K562 (cell line): ENCODE data around the gene MEGF11. TPM values are rescaled to one million over a fixed set of nuclear protein-coding genes. Genes with fewer than 3 reads are reported as not detected.

Source experiments
- ATAC-seq: fragments of 200-7000 bp; cut with Tn5 transposase; 3 replicates; pipeline ENCODE4 v1.9.1; 2020; ENCODE audit warnings: moderate library complexity
- BruUV-seq: library from RNA; stranded (reverse); fragments of 400-500 nt; replicated peaks from 2 replicates; lab custom pipeline; 2021; lab: Mats Ljungman, UMichigan
- CTCF ChIA-PET: fragments of 300-600 bp; formaldehyde crosslinking; extraction: SDS; loops from one replicate; lab custom pipeline; 2021; ENCODE audit warnings: low intra/inter-chr PET ratio; lab: Yijun Ruan, JAX
- POLR2A ChIA-PET: fragments of 300-600, 350-650 bp; sonication (Branson Sonifier 250); formaldehyde crosslinking; extraction: SDS; loops from one replicate; lab custom pipeline; 2021; ENCODE audit warnings: antibody characterized with exemption, inconsistent platforms; lab: Yijun Ruan, JAX
- DNase-seq, 4 experiments: peaks; one replicate each; pipeline versions ENCODE4 v3.0.0 to v3.0.0-alpha.2; 2011 to 2018; ENCODE audit warnings: low spot score in 3 of 4, mixed read lengths in 3 of 4; ENCODE audit errors: extremely low read depth in 1 of 4
- FAIRE-seq: peaks from 2 replicates; lab custom pipeline; 2011; peaks lifted over from hg19 to GRCh38; lab: Jason Lieb, UNC
- H2AFZ ChIP-seq: 2 replicates; pipeline ENCODE4 v1.6.0; 2011; ENCODE audit warnings: low read depth, low read length, control low read depth, inconsistent platforms
- H3K27ac ChIP-seq: fragments of 200-600 bp; 3 replicates; pipeline ENCODE4 v1.8.0; 2011; ENCODE audit warnings: low read depth, mild to moderate bottlenecking, control low read depth, inconsistent platforms, low read length, moderate library complexity, mixed read lengths; ENCODE audit errors: extremely low read depth
- H3K27me3 ChIP-seq, 2 experiments: fragments of 300-600 bp in 1 of 2; 2 replicates in 1 of 2; 3 replicates in 1 of 2; pipeline versions ENCODE4 v1.6.0 to v1.8.0; 2011; ENCODE audit warnings: inconsistent platforms in 2 of 2, low read length in 2 of 2, mild to moderate bottlenecking in 1 of 2, mixed read lengths in 1 of 2, moderate library complexity in 1 of 2; ENCODE audit not compliant: control insufficient read depth in 2 of 2, insufficient read depth in 2 of 2
- H3K36me3 ChIP-seq: fragments of 300-600 bp; 3 replicates; pipeline ENCODE4 v1.8.0; 2011; ENCODE audit warnings: mild to moderate bottlenecking, low read length, inconsistent platforms; ENCODE audit not compliant: control insufficient read depth, insufficient read depth
- H3K4me1 ChIP-seq, 2 experiments: fragments of 200-600 bp in 1 of 2; replicated peaks in 1 of 2; 2 replicates in 1 of 2; 3 replicates in 1 of 2; pipeline versions ENCODE4 v1.5.1 to v1.8.0; 2011; ENCODE audit warnings: inconsistent platforms in 2 of 2, low read length in 2 of 2, mild to moderate bottlenecking in 1 of 2, mixed read lengths in 1 of 2, moderate library complexity in 1 of 2; ENCODE audit not compliant: control insufficient read depth in 2 of 2, insufficient read depth in 2 of 2
- H3K4me2 ChIP-seq: 2 replicates; pipeline ENCODE4 v1.6.1; 2011; ENCODE audit warnings: low read length, control low read depth, inconsistent platforms, mixed read lengths; ENCODE audit not compliant: insufficient read depth
- H3K4me3 ChIP-seq: fragments of 200-600 bp; sonication (generic), shearing (Covaris generic); 2 replicates; pipeline ENCODE4 v1.5.1; 2016; ENCODE audit warnings: control low read depth, inconsistent platforms
- H3K79me2 ChIP-seq: fragments of 200-600 bp; 3 replicates; pipeline ENCODE4 v1.8.0; 2011; ENCODE audit warnings: low read length, inconsistent platforms; ENCODE audit not compliant: control insufficient read depth, insufficient read depth
- H3K9ac ChIP-seq, 2 experiments: 2 replicates each; pipeline versions ENCODE4 v1.6.0 to v1.6.1; 2011; ENCODE audit warnings: low read depth in 2 of 2, low read length in 2 of 2, control low read depth in 1 of 2, inconsistent platforms in 1 of 2, mild to moderate bottlenecking in 1 of 2, mixed read lengths in 1 of 2; ENCODE audit not compliant: insufficient read depth in 1 of 2
- H3K9me1 ChIP-seq: one replicate; pipeline ENCODE4 v1.6.0; 2011; ENCODE audit warnings: inconsistent platforms, mild to moderate bottlenecking, low read length, moderate library complexity; ENCODE audit not compliant: control insufficient read depth, insufficient read depth
- H3K9me3 ChIP-seq: replicated peaks from 2 replicates; pipeline ENCODE4 v1.5.1; 2011; ENCODE audit warnings: low read depth, low read length, inconsistent platforms; ENCODE audit not compliant: control insufficient read depth, insufficient read depth
- H4K20me1 ChIP-seq: replicated peaks from 2 replicates; pipeline ENCODE4 v1.6.1; 2011; ENCODE audit warnings: low read length, inconsistent platforms, mixed read lengths; ENCODE audit not compliant: control insufficient read depth, insufficient read depth
- BRF1 ChIP-seq: IDR thresholded peaks from 3 replicates; pipeline ENCODE4 v1.6.1; 2011; ENCODE audit warnings: borderline replicate concordance, mild to moderate bottlenecking; ENCODE audit not compliant: insufficient read length; ENCODE audit errors: extremely low read depth
- C11orf30 ChIP-seq: fragments of 450-650 bp; IDR thresholded peaks from 2 replicates; pipeline ENCODE4 v1.6.1; 2016; ENCODE audit warnings: low read depth, mild to moderate bottlenecking
- CHD4 ChIP-seq: fragments of 200-600 bp; sonication (generic); IDR thresholded peaks from 3 replicates; pipeline ENCODE4 v1.6.1; 2012; ENCODE audit warnings: low read depth, mild to moderate bottlenecking, mixed read lengths, low read length, inconsistent platforms; ENCODE audit not compliant: insufficient read depth, insufficient replicate concordance, poor library complexity, severe bottlenecking
- CTBP1 ChIP-seq: fragments of 450-650 bp; IDR thresholded peaks from 2 replicates; pipeline ENCODE4 v1.6.1; 2016; ENCODE audit warnings: borderline replicate concordance
- EGR1 ChIP-seq: fragments of 450-650 bp; conservative IDR thresholded peaks from 2 replicates; pipeline ENCODE4 v1.6.1; 2017; ENCODE audit warnings: mild to moderate bottlenecking
- ETV1 ChIP-seq: fragments of 450-650 bp; conservative IDR thresholded peaks from 2 replicates; pipeline ENCODE4 v1.6.1; 2016; ENCODE audit warnings: missing genetic modification characterization, control low read depth, low read depth, missing compliant biosample characterization
- FOS ChIP-seq: IDR thresholded peaks from 3 replicates; pipeline ENCODE4 v1.6.1; 2011; ENCODE audit not compliant: insufficient read length; ENCODE audit errors: extremely low read depth
- FUS ChIP-seq: fragments of 200-400 bp; formaldehyde crosslinking; optimal IDR thresholded peaks from 2 replicates; pipeline ENCODE3; 2017; ENCODE audit warnings: low read depth, low read length
- HDAC2 ChIP-seq: fragments of 450-650 bp; IDR thresholded peaks from 2 replicates; pipeline ENCODE4 v1.6.1; 2016; ENCODE audit warnings: mild to moderate bottlenecking
- KAT7 ChIP-seq: sonication (generic); formaldehyde crosslinking; IDR thresholded peaks from 2 replicates; pipeline ENCODE4 v1.8.0; 2022; ENCODE audit warnings: missing genetic modification reagents, mild to moderate bottlenecking, borderline replicate concordance
- MAFK ChIP-seq: IDR thresholded peaks from 2 replicates; pipeline ENCODE4 v1.6.1; 2011; ENCODE audit warnings: low read length, improper control_type of control experiment
- MAZ ChIP-seq, 2 experiments: fragments of 450-650 bp in 1 of 2; sonication (generic) in 1 of 2; formaldehyde crosslinking; IDR thresholded peaks in 1 of 2; conservative IDR thresholded peaks in 1 of 2; 2 replicates each; pipeline versions ENCODE4 v1.4.0 to v1.5.0; 2020; ENCODE audit warnings: mild to moderate bottlenecking in 1 of 2, missing genetic modification reagents in 1 of 2
- NFATC3 ChIP-seq: fragments of 450-650 bp; IDR thresholded peaks from 2 replicates; pipeline ENCODE4 v1.6.1; 2017; ENCODE audit warnings: mild to moderate bottlenecking
- NFRKB ChIP-seq: fragments of 450-650 bp; IDR thresholded peaks from 2 replicates; pipeline ENCODE4 v1.6.1; 2016; ENCODE audit warnings: low read depth
- POLR2AphosphoS2 ChIP-seq: IDR thresholded peaks from 2 replicates; pipeline ENCODE4 v1.6.1; 2012; ENCODE audit warnings: low read length, improper control_type of control experiment
- POLR2G ChIP-seq: fragments of 200-400 bp; formaldehyde crosslinking; IDR thresholded peaks from 2 replicates; pipeline ENCODE4 v1.6.1; 2017; ENCODE audit warnings: low read depth, mild to moderate bottlenecking, antibody characterized with exemption, low read length, moderate library complexity
- POLR3A ChIP-seq: IDR thresholded peaks from 2 replicates; pipeline ENCODE4 v1.6.1; 2011; ENCODE audit warnings: borderline replicate concordance, mild to moderate bottlenecking, moderate library complexity; ENCODE audit not compliant: insufficient read length, insufficient read depth; ENCODE audit errors: extremely low read depth
- TFAM ChIP-seq: fragments of 250-450 bp; sonication (Bioruptor Pico); conservative IDR thresholded peaks from 2 replicates; pipeline ENCODE4 v1.5.0; 2021; ENCODE audit warnings: mild to moderate bottlenecking, moderate library complexity
- ZBED1 ChIP-seq: IDR thresholded peaks from 2 replicates; pipeline ENCODE4 v1.6.1; 2014
- ZBTB33 ChIP-seq: sonication (generic); formaldehyde crosslinking; IDR thresholded peaks from 2 replicates; pipeline ENCODE4 v1.8.1; 2023; ENCODE audit warnings: mild to moderate bottlenecking, missing genetic modification reagents
- WGBS: fragments of 100-300 bp; shearing (Covaris generic); methylation state at CpG from one replicate; pipeline ENCODE4 v1.1.6; 2016; ENCODE audit warnings: low coverage, mixed read lengths; ENCODE audit not compliant: insufficient coverage; ENCODE audit errors: missing lambda C conversion rate; 5-methylcytosine and 5-hydroxymethylcytosine counted together
- in situ Hi-C: fragments of 300-500 bp; cut with MboI; formaldehyde crosslinking; loops from 4 replicates; pipeline ENCODE4 v1.15.0; 2018; ENCODE audit warnings: inconsistent platforms, mixed read lengths
- intact Hi-C: fragments of 100-400 bp; cut with micrococcal nuclease; formaldehyde crosslinking; loops from 2 replicates; pipeline ENCODE4 v1.14.2; 2022
- polyA plus RNA-seq, 8 experiments: library from polyadenylated mRNA; depleted of rRNA in 4 of 8; stranded (reverse) in 5 of 8; unstranded in 3 of 8; fragments of >200 nt; fragmentation: Nextera tagmentation in 2 of 8; fragmentation: Illumina TruSeq in 1 of 8; extraction: Ambion mirVana in 2 of 8; extraction: Trizol in 1 of 8; gene quantifications; 2 replicates each; pipeline versions ENCODE4 v1.2.1 to v1.2.3, GENCODE V29; 2011 to 2014; ENCODE audit warnings: inconsistent platforms in 1 of 8, missing spikeins in 1 of 8
- total RNA-seq, 7 experiments: library from RNA; depleted of rRNA in 6 of 7; stranded (reverse); fragments of >200 nt in 6 of 7; fragmentation: Illumina TruSeq in 2 of 7; extraction: Trizol in 2 of 7; gene quantifications; 2 replicates each; pipeline versions ENCODE4 v1.2.1 to v1.2.3, GENCODE V29; 2011 to 2021; ENCODE audit warnings: low replicate concordance in 1 of 7
- TF ChIP-seq, protein P1 (sequence below): fragments of 250-450 bp; sonication (Bioruptor Pico); IDR thresholded peaks from 2 replicates; pipeline ENCODE4 v1.9.0; 2021; ENCODE audit warnings: mild to moderate bottlenecking

MEGF11 gene
- total and polyA plus RNA-seq, 9 of the 15 experiments (the other 6 are each of a cell fraction or from before 2014, with no cell fraction given): 0.06 to 0.23 (median 0.20) TPM; not detected in 6

DNA sequence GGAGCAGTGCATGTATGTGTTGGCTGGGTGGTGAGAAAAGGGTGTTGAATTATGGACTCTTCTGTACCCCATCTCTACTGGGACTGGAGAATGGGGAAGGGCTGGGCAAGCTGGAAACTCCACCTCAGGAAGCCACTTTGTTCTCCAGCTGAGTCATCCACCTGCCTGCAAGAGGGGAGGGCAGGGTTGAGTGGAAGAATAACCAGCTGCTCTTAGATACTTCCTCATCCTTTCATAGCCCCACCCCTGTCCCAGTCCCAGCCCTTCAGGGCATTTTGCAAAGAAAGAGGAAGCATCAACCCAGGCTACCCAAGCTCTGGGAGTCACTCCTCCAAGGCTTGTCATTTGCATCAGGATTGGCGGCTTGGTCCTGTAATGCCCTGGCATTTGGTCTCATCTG lies 351.2 kb downstream of the MEGF11 start:
- CTCF ChIA-PET: no interaction called here
- WGBS: 29% methylated on average over 1 of the region's 1 CpG
- Histone ChIP-seq H4K20me1 (peaks cover 4% of the 10 kb centered on the region; the same call in 1 of the 2 replicates), H2AFZ (no peak overlapping the region), H3K27me3 (no peaks in the 10 kb centered on the region), H3K4me1 (peaks cover 6 to 43% of the 10 kb centered on the region in 2 experiments), H3K4me3 (no peak overlapping the region), H3K36me3 (peaks cover 84% of the 10 kb centered on the region), H3K4me2 (no peak overlapping the region), H3K9me3 (no peaks in the 10 kb centered on the region), H3K27ac (no peak overlapping the region), H3K79me2 (peaks cover 3% of the 10 kb centered on the region; the same call in 1 of the 3 replicates), H3K9ac (no peak overlapping the region), H3K9me1 (no peaks in the 10 kb centered on the region)
- BruUV-seq: no TSS peak
- in situ Hi-C loops: no loop called here
- intact Hi-C loops: no loop called here
- DNase-seq (peak; percentile 61 to 77 (median 70)), ATAC-seq (peak; percentile 90), FAIRE-seq (peak; percentile 90)
- POLR2A ChIA-PET: interaction anchor here (0.6 to 1.2 kb wide), 3 partner anchors 20 to 221 kb away, joined by 3 to 4 read pairs (median 3); partner anchors contain the start of gene RAB11A
- TF ChIP-seq CTBP1 (peak; percentile 99), HDAC2 (0 out of 2 replicates have a peak, but pooled peaks have one; percentile 32), CHD4 (no peak), POLR2AphosphoS2 (no peak), C11orf30 (peak; percentile 79), POLR3A (no peak), MAFK (peak; percentile 67; the same call in 1 of the 2 replicates), EGR1 (no peak), BRF1 (no peak), NFATC3 (no peak), POLR2G (no peak), ZBED1 (no peak), ZBTB33 (CRISPR knock-in tag) (no peak), TFAM (CRISPR knock-in tag) (no peak), MAZ (CRISPR knock-in tag; conservative IDR thresholded peaks at IDR 0.05 in 1 of 2, IDR thresholded peaks at IDR 0.05 in 1 of 2) (peak in 1 of 2 experiments; percentile 79; a peak in 2 of 4 replicates), FOS (peak; percentile 2), NFRKB (no peak), KAT7 (no peak), ETV1 (tag) (0 out of 2 replicates have a peak, but pooled peaks have one; percentile 19), FUS (no peak)
- TF ChIP-seq, protein P1, sequence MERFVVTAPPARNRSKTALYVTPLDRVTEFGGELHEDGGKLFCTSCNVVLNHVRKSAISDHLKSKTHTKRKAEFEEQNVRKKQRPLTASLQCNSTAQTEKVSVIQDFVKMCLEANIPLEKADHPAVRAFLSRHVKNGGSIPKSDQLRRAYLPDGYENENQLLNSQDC (CRISPR knock-in tag): no peak
